DMS153 treated with DMSO at 0.1 percent for 48 hours (cell line): ENCODE results near the gene ALDH1B1.

Experiments used
- DNase-seq: peaks from one replicate; lab custom pipeline; 2025; ENCODE audit not compliant: unreplicated experiment; lab: John Stamatoyannopoulos, UW

Gene ALDH1B1

GRCh38 chr9:38392235-38393127, at the start of gene ALDH1B1:
Gene ALDH1B1 (plus strand): TSS chr9:38392702. CDS start chr9:38395749, 3,047 bp downstream.
- DNase-seq, result peak; percentile 69

DNA sequence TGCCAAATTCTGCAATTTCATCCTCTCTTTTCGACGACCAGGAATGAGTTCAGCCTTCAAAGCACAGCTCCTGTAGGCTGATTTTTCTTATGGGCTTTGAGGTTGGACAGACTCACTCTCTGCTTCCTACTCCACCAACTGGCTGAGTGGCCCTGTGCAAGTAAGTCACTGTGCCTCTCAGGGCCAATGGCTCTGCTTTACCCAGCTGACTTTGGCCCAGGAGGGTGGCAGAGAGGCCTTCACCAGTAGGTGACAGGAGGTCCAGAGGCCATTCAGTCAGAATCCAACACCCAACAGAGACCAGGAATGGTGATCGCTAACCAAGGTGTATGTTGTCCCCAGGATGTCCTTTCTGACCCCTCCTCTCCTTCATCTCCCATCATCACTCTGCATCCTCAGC, 49.5 kb upstream of the ALDH1B1 start:
- no peak for DNase-seq

- no peak for DNase-seq
Measured at GRCh38 chr9:38343552-38343951, 49.0 kb upstream of the ALDH1B1 start.

DNA sequence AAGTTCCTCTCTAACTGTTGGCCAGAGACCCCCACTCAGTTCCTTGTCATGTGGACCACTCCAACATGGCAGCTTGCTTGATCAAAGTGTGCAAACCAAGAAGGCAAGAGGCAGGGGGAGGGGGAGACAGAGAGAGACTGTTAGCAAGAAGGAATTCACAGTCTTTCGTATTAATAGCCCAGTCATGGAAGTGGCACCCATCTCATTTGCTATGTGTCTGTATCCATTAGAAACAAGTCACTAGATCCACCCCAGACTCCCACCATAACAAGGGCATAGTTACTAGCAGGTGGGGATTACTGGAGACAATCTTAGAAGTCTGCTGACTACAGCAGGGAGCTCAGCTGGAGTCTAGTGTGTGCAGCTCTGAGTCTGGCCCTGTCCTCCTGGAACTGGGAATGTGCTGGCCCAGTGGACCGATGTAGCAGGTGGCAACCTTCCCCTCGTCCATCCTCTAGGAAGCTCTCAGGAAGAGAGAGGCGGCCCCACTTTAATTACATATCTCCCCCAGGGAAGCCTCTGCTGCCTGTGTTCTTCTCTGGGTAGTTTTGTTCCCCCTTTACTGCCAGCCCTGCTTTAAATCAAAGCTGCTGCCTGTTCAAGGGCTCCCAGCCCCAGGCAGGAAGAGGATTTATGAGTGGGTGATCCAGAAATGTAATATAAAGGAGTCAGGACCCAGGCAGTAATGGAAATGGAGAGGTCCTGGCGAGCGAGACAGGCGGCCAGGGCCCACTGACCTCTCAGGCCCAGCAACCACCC, 47.8 kb upstream of the ALDH1B1 start:
- DNase-seq, result no peak

- no peak for DNase-seq
Measured at GRCh38 chr9:38345851-38346755, 46.4 kb upstream of the ALDH1B1 start.

- DNase-seq, result no peak
Measured at GRCh38 chr9:38346811-38347210, 45.7 kb upstream of the ALDH1B1 start.

- no peak for DNase-seq
Measured at GRCh38 chr9:38347271-38347671, 45.2 kb upstream of the ALDH1B1 start.

GRCh38 chr9:38347946-38348345, 44.6 kb upstream of the ALDH1B1 start:
- DNase-seq, result no peak

GRCh38 chr9:38350529-38350928, 42.0 kb upstream of the ALDH1B1 start:
- no peak for DNase-seq

DNA sequence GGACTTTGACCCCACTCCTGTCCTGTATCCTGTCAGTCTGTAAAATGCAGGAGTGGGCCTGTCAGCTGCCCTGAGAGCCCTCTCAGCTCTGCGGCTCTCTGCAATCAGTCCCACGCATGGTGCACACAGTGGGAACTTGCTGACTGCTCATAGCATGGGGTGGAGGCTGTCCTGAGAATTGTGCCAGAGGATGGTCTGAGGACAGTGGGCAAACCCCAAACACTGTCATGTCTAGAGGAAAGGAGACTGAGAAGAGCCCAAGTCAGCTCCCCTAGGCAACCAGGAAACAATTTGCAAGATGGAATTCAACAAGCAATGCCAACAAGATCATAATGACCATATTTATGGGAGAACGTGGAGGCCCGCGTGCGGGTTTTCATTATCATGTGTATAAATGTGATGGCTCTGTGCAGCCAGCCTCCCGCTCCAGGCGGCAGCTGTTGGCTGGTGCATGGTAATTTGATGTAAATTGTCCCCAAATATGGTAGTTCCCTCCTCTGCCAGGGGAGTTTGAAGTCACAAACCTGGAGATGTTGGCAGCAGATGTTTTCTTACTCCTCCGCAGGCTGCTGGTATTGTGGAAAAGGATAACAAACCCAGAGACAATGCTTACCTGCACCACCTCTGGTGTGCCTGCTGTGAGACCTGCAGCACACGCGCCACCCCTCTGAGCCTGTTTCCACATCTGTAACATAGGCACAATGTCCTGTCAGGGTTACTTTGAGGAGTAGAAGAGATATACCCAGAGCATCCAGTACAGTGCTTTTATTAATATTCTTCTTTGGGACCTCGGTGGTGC, 39.8 kb upstream of the ALDH1B1 start:
- DNase-seq, result no peak

DNA sequence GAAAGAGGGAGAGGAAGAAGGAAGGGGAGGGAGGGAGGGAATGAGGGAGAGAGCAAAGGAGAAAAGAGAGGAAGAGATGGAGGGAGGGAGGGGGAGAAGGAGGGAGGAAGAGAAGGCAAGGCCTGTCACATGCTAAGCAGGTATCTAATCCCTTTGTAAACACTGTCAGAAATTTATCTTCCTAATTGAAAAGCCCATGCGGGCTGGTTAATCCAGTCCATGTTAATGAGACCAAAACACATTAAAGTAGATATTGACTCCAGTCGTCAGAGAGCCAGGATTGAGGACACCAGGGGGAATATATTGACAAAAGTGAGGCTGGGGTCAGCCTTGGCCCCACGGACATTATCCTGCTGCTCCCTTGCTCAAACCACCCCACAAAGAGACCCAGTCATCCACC, 37.4 kb upstream of the ALDH1B1 start:
- DNase-seq, result no peak

DNA sequence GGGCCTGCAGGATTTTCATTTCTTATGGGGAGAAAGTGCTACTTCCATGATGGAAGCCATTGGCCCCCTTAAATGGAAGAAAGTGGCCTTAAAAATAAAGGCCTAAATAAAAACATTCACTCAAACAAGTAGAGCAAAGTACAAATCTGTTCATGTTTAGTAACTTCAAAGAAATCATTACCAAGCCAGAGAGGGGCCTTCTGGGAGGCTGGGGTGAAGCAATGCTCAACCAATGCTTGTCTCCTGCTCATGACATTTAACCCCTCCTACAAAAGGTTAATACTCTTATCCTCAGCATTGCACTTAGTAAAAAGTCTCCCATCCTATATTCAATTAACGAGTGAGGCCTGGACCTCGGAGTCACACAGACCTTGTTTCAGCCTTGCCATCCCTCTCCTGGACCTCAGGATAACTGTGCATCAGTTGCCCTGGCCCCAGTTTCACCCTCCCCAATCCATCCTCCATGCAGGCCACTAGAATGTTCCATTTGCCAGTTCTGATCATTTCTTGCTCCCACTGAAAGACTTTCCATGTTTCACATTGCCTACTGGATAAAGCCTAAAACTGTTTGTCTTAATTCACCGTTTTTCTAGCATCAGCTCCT, 36.9 kb upstream of the ALDH1B1 start:
- DNase-seq, result no peak

DNA sequence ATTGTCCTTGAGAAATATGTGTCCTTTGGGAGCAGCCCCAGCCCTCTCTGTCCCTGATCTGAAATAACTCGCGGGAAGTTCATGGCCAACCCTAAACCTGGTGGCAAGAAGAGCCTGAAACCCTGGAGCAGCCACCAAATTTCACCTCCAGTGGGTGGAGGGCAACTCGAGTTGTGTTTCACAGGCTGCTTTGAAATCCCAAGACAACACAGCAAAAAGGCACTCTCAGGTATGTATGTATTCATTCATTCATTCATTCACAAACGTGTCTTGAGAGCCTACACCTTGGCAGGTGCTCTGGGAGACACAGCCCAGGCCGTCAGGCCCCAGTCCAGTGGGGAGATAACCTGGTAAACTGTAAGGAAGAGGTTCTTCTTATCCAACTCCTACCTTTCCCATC, 35.7 kb upstream of the ALDH1B1 start:
- DNase-seq, result no peak

DNA sequence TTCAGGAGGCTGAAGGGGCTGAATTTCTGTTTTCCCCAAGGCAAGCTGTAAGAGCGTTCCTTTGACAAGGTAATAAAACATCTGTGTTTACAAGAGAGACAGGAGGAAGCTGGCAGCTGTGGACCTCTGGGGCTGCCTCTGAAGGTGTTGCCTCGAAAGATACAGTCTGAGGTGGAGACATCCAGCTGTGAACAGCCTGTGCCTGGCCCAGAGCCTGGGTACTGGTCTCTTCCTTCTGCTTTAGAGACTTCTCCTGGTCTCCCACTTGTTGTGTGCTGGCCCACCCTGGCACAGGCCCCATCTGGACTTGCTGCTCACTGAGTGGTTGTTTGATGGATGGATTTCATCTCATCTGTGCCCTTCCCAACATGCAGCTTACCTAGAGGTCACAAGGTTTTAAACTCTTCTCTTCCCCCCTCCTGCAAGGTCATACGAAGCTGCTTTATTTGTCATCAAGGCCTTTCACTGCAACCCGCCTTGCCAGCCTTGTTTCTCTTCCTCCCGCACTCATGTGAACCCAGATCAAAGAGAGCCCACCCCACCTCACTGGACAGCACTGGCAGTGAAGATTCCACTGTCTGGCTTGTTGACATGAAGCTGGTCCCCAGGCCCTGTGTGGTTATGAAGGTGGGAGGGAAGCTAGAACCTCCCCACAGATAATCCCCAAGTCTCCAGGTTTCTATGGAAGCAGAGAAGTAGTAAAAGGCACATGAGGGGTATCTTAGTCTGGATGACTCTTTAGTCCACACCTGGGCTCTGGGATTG, 35.0 kb upstream of the ALDH1B1 start:
- no peak for DNase-seq

- DNase-seq, result no peak
Measured at GRCh38 chr9:38358390-38359296, 33.9 kb upstream of the ALDH1B1 start.

DNA sequence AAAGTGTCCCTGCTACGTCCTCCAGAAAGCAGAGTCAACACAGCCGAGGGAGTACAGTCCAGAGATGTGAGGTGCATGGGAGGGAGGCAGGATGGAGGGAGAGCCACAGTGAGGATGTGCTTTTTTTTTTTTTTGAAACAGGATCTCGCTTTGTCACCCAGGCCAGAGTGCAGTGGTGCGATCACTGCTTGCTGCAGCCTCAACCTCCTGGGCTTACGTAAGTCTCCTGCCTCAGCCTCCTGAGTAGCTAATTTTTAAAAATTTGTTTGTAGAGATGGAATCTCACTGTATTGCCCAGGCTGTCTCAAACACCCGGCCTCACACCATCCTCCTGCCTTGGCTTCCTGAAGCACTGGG, 33.2 kb upstream of the ALDH1B1 start:
- no peak for DNase-seq

- DNase-seq, result no peak
Measured at GRCh38 chr9:38359689-38360385, 32.7 kb upstream of the ALDH1B1 start.
